Effector memory CD4-positive, alpha-beta T cell (primary cell): ENCODE results near the gene MPDU1.
A peak's percentile ranks its signal among the peaks of the same experiment; 100 is the strongest.
"Not testable (repeated sequence)": the region's sequence is repeated elsewhere in the genome, so short reads cannot be mapped to it uniquely, and the experiment has no call there.

Experiments used
- DNase-seq, 3 donors: peaks; one replicate each; pipeline ENCODE4 v3.0.0-alpha.2; 2020
- H3K27ac ChIP-seq: 2 replicates; pipeline ENCODE4 v1.7.0; 2013; ENCODE audit warnings: mild to moderate bottlenecking, low read length, moderate library complexity; ENCODE audit not compliant: insufficient read depth, poor library complexity, severe bottlenecking
- H3K27me3 ChIP-seq: replicated peaks from 2 replicates; pipeline ENCODE4 v1.7.0; 2013; ENCODE audit warnings: mild to moderate bottlenecking, low read length; ENCODE audit not compliant: insufficient read depth, control insufficient read depth, poor library complexity, severe bottlenecking
- H3K36me3 ChIP-seq: 2 replicates; pipeline ENCODE4 v1.7.0; 2013; ENCODE audit warnings: mild to moderate bottlenecking, low read length, moderate library complexity; ENCODE audit not compliant: control insufficient read depth, insufficient read depth
- H3K4me1 ChIP-seq: 2 replicates; pipeline ENCODE4 v1.7.0; 2013; ENCODE audit warnings: low read length, mild to moderate bottlenecking; ENCODE audit not compliant: control insufficient read depth, insufficient read depth, poor library complexity, severe bottlenecking
- H3K4me3 ChIP-seq: 2 replicates; pipeline ENCODE4 v1.7.0; 2013; ENCODE audit warnings: low read length, low read depth, mild to moderate bottlenecking; ENCODE audit not compliant: insufficient read depth, poor library complexity, severe bottlenecking
- H3K9me3 ChIP-seq: 2 replicates; pipeline ENCODE4 v1.7.0; 2013; ENCODE audit warnings: mild to moderate bottlenecking, low read length, moderate library complexity; ENCODE audit not compliant: control insufficient read depth

The MPDU1 gene

GRCh38 chr17:7591596-7591995 is 7.9 kb downstream of the MPDU1 start:
- Histone ChIP-seq H3K4me1 (no peaks in the 10 kb centered on the region), H3K36me3 (peaks cover 68% of the 10 kb centered on the region), H3K27ac (no peak overlapping the region), H3K27me3 (no peaks in the 10 kb centered on the region), H3K9me3 (no peaks in the 10 kb centered on the region), H3K4me3 (no peak overlapping the region)
- DNase-seq = no peak

GRCh38 chr17:7592422-7593021 is 8.9 kb downstream of the MPDU1 start:
- Histone ChIP-seq H3K27ac (no peak overlapping the region), H3K4me1 (no peaks in the 10 kb centered on the region), H3K4me3 (no peak overlapping the region), H3K27me3 (no peaks in the 10 kb centered on the region), H3K36me3 (peaks cover 67% of the 10 kb centered on the region), H3K9me3 (no peaks in the 10 kb centered on the region)
- DNase-seq = no peak

GRCh38 chr17:7593296-7593695 is 9.6 kb downstream of the MPDU1 start:
- no peaks in the 10 kb centered on the region for H3K4me1 ChIP-seq
- H3K27ac ChIP-seq = no peak overlapping the region
- no peak for DNase-seq
- peaks cover 60% of the 10 kb centered on the region for H3K36me3 ChIP-seq
- no peaks in the 10 kb centered on the region for H3K9me3 ChIP-seq
- H3K4me3 ChIP-seq = no peak overlapping the region
- no peaks in the 10 kb centered on the region for H3K27me3 ChIP-seq

GRCh38 chr17:7597561-7597960 is 13.9 kb downstream of the MPDU1 start:
- H3K9me3 ChIP-seq, H3K27ac ChIP-seq, DNase-seq, H3K4me3 ChIP-seq, H3K27me3 ChIP-seq, H3K4me1 ChIP-seq: not testable (repeated sequence)
- H3K36me3 ChIP-seq = peaks cover 67% of the 10 kb centered on the region

- Histone ChIP-seq H3K4me1 (no peaks in the 10 kb centered on the region), H3K27ac (no peak overlapping the region), H3K4me3 (no peak overlapping the region), H3K36me3 (peaks cover 43% of the 10 kb centered on the region), H3K9me3 (no peaks in the 10 kb centered on the region), H3K27me3 (no peaks in the 10 kb centered on the region)
- no peak for DNase-seq
Measured at GRCh38 chr17:7606280-7606679, 22.6 kb downstream of the MPDU1 start.

GRCh38 chr17:7610641-7611040 is 27.0 kb downstream of the MPDU1 start:
- Histone ChIP-seq H3K4me1 (peaks cover 17% of the 10 kb centered on the region), H3K4me3 (no peak overlapping the region), H3K27me3 (no peaks in the 10 kb centered on the region), H3K27ac (no peak overlapping the region), H3K9me3 (no peaks in the 10 kb centered on the region), H3K36me3 (peaks cover 15% of the 10 kb centered on the region)
- no peak for DNase-seq

- Histone ChIP-seq H3K27ac (no peak overlapping the region), H3K4me1 (peaks cover 17% of the 10 kb centered on the region), H3K27me3 (no peaks in the 10 kb centered on the region), H3K36me3 (peaks cover 9% of the 10 kb centered on the region), H3K9me3 (no peaks in the 10 kb centered on the region), H3K4me3 (no peak overlapping the region)
- no peak for DNase-seq
Measured at GRCh38 chr17:7611635-7612293, 28.1 kb downstream of the MPDU1 start.

GRCh38 chr17:7612294-7612640 is 28.6 kb downstream of the MPDU1 start:
- peaks cover 17% of the 10 kb centered on the region for H3K4me1 ChIP-seq

GRCh38 chr17:7613769-7614424 is 30.2 kb downstream of the MPDU1 start:
- no peaks in the 10 kb centered on the region for H3K9me3 ChIP-seq
- peaks cover 4% of the 10 kb centered on the region for H3K36me3 ChIP-seq
- H3K4me3 ChIP-seq = peak overlapping the region; percentile 71
- peaks cover 17% of the 10 kb centered on the region for H3K4me1 ChIP-seq
- H3K27ac ChIP-seq = peak overlapping the region; percentile 75
- no peak for DNase-seq
- no peaks in the 10 kb centered on the region for H3K27me3 ChIP-seq

More at GRCh38 chr17:7612294-7612640, 28.6 kb downstream of the MPDU1 start:
- no peak overlapping the region for H3K27ac ChIP-seq
- H3K4me3 ChIP-seq = no peak overlapping the region
- DNase-seq = no peak
- H3K9me3 ChIP-seq = no peaks in the 10 kb centered on the region
- no peaks in the 10 kb centered on the region for H3K27me3 ChIP-seq
- peaks cover 9% of the 10 kb centered on the region for H3K36me3 ChIP-seq
